ENCODE data around the gene FSTL4.

The FSTL4 gene

DNA sequence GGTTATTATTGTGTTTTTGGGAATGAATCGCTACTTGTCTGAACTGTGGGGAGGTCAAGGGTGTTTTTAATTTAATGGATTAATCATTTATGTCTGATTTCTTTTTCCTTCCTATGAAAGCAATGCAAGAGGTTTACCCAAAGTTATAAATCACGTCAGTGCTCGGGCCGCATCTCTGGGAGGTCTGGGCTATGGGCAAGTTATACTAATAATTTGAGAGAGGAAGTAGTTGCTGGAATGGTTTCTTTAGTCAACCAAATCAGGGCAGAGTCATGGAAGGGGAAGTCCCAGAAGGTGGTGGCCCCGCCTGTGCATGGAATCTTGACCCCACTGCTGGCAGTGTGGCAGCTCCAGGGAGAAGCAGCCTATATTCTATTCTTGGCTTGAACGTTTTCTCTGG is 380.3 kb downstream of the FSTL4 start:
- no peak for TF ChIP-seq CTCF (IDR thresholded peaks at IDR 0.05; ENCODE audit: borderline replicate concordance, control extremely low read depth, extremely low read depth, insufficient read depth, missing control alignments)
- in situ Hi-C loops (cut with MboI; ENCODE audit: low sequenced_read_pairs, unreplicated experiment), result no loop called here
- no peak for DNase-seq (ENCODE audit: low spot score)

GRCh38 chr5:133230823-133231578 is 381.3 kb downstream of the FSTL4 start:
- DNase-seq (ENCODE audit: low spot score), result no peak
- in situ Hi-C loops (cut with MboI; ENCODE audit: low sequenced_read_pairs, unreplicated experiment), result no loop called here
- TF ChIP-seq CTCF (IDR thresholded peaks at IDR 0.05; ENCODE audit: borderline replicate concordance, control extremely low read depth, extremely low read depth, insufficient read depth, missing control alignments), result no peak

- DNase-seq (ENCODE audit: low spot score), result peak; percentile 20
- no peak for TF ChIP-seq CTCF (IDR thresholded peaks at IDR 0.05; ENCODE audit: borderline replicate concordance, control extremely low read depth, extremely low read depth, insufficient read depth, missing control alignments)
- in situ Hi-C loops (cut with MboI; ENCODE audit: low sequenced_read_pairs, unreplicated experiment), result no loop called here
Measured at GRCh38 chr5:133229931-133230664, 382.2 kb downstream of the FSTL4 start.

- in situ Hi-C loops (cut with MboI; ENCODE audit: low sequenced_read_pairs, unreplicated experiment), result no loop called here
- DNase-seq (ENCODE audit: low spot score), result no peak
- TF ChIP-seq CTCF (IDR thresholded peaks at IDR 0.05; ENCODE audit: borderline replicate concordance, control extremely low read depth, extremely low read depth, insufficient read depth, missing control alignments), result no peak
Measured at GRCh38 chr5:133228316-133228715, 384.0 kb downstream of the FSTL4 start.

DNA sequence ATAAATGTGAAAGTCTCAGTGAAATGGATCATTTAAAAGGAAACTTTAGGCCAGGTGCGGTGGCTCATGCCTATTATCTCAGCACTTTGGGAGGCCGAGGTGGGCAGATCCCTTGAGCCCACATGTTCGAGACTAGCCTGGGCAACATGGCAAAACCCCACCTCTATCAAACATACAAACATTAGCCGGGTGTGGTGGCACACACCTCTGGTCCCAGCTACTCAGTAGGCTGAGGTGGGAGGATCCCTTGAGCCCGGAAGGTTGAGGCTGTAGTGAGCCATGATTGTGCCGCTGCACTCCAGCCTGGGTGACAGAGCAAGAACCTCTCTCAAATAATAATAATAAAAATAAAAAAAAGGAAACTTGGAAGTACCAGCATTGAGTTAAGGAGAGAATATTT is 384.4 kb downstream of the FSTL4 start:
- in situ Hi-C loops (cut with MboI; ENCODE audit: low sequenced_read_pairs, unreplicated experiment), result no loop called here
- DNase-seq (ENCODE audit: low spot score), result no peak
- TF ChIP-seq CTCF (IDR thresholded peaks at IDR 0.05; ENCODE audit: borderline replicate concordance, control extremely low read depth, extremely low read depth, insufficient read depth, missing control alignments), result no peak

DNA sequence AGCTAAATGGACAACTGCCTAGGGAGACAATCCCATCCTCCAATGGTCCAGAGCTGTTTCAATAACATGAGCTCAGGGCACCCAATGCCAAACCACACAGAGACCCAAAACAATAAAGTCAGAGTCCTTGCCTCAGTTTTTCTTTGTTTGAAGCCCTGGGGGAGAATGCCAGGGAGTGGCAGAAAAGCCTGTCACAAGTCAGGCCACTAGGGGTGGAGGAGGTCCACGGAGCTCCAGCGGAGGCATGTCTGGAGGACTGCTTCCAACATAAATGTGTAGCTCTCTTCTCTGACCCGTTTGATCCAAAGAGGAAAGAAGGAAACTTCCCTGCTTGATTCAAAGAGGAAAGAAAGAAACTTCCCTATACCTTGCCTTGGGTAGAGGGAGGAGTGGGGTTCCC is 385.3 kb downstream of the FSTL4 start:
- peak; percentile 5 for DNase-seq (ENCODE audit: low spot score)
- TF ChIP-seq CTCF (IDR thresholded peaks at IDR 0.05; ENCODE audit: borderline replicate concordance, control extremely low read depth, extremely low read depth, insufficient read depth, missing control alignments), result no peak
- in situ Hi-C loops (cut with MboI; ENCODE audit: low sequenced_read_pairs, unreplicated experiment), result no loop called here

Data from GM13976 (cell line).